B cell (primary cell): ENCODE measurements around the gene MAPK8. TPM values are rescaled to one million over a fixed set of nuclear protein-coding genes. Genes with fewer than 3 reads are reported as not detected.

Experiments used
- ATAC-seq: fragments of 200-7000 bp; cut with Tn5 transposase; one replicate; pipeline ENCODE4 v1.10.0; 2021; ENCODE audit warnings: low read depth, mild to moderate bottlenecking, moderate number of reproducible peaks, moderate library complexity
- CTCF ChIA-PET: fragments of 350-600 bp; sonication (Branson Sonifier 250); formaldehyde crosslinking; loops from one replicate; lab custom pipeline; 2021; ENCODE audit warnings: antibody characterized with exemption, inconsistent platforms; lab: Charles Lee
- POLR2A ChIA-PET: fragments of 350-600 bp; sonication (Branson Sonifier 250); formaldehyde crosslinking; loops from one replicate; lab custom pipeline; 2021; ENCODE audit warnings: antibody characterized with exemption; lab: Charles Lee
- DNase-seq: peaks from one replicate; pipeline ENCODE4 v3.0.0; 2013
- H2AFZ ChIP-seq: 2 replicates; pipeline ENCODE4 v1.6.1; 2012; ENCODE audit warnings: mild to moderate bottlenecking, low read depth, low read length; ENCODE audit not compliant: insufficient read depth, poor library complexity, severe bottlenecking
- H3K27ac ChIP-seq, 2 donors: 1 replicate in 1 of 2; 2 replicates in 1 of 2; pipeline ENCODE4 v1.5.1; 2012 to 2013; ENCODE audit warnings: low read length in 2 of 2, mild to moderate bottlenecking in 2 of 2, moderate library complexity in 1 of 2
- H3K27me3 ChIP-seq, 4 experiments: fragments of 200-600 bp in 1 of 4; sonication (generic) in 1 of 4; replicated peaks in 1 of 4; 1 replicate in 2 of 4; 2 replicates in 2 of 4; pipeline versions ENCODE4 v1.6.1 to v1.7.0; 2013 to 2016; ENCODE audit warnings: low read length in 3 of 4, mild to moderate bottlenecking in 2 of 4, mixed read lengths in 1 of 4, moderate library complexity in 1 of 4; ENCODE audit not compliant: insufficient read depth in 4 of 4, control insufficient read depth in 3 of 4; ENCODE audit errors: control extremely low read depth in 1 of 4
- H3K36me3 ChIP-seq, 2 experiments: replicated peaks in 1 of 2; 1 replicate in 1 of 2; 2 replicates in 1 of 2; pipeline versions ENCODE4 v1.6.1 to v1.7.1; 2013; ENCODE audit warnings: low read length in 1 of 2; ENCODE audit not compliant: insufficient read depth in 2 of 2, control insufficient read depth in 1 of 2; ENCODE audit errors: control extremely low read depth in 1 of 2, extremely low read depth in 1 of 2
- H3K4me1 ChIP-seq, 2 donors: fragments of 200-600 bp in 1 of 2; sonication (generic) in 1 of 2; 1 replicate in 1 of 2; 2 replicates in 1 of 2; pipeline versions ENCODE4 v1.5.1 to v1.6.1; 2013 to 2017; ENCODE audit warnings: low read length in 2 of 2; ENCODE audit not compliant: control insufficient read depth in 2 of 2, insufficient read depth in 2 of 2
- H3K4me2 ChIP-seq: replicated peaks from 2 replicates; pipeline ENCODE3; 2012; ENCODE audit warnings: mild to moderate bottlenecking, low read depth, low read length; ENCODE audit not compliant: poor library complexity, severe bottlenecking
- H3K4me3 ChIP-seq, 5 experiments: fragments of 200-600 bp in 1 of 5; sonication (generic) in 1 of 5; 1 replicate in 3 of 5; 2 replicates in 2 of 5; pipeline versions ENCODE4 v1.5.1 to v1.7.0; 2011 to 2016; ENCODE audit warnings: low read length in 4 of 5, mild to moderate bottlenecking in 4 of 5, low read depth in 2 of 5, control low read depth in 1 of 5, moderate library complexity in 1 of 5; ENCODE audit not compliant: insufficient read depth in 1 of 5; ENCODE audit errors: control extremely low read depth in 1 of 5, extremely low read depth in 1 of 5
- H3K79me2 ChIP-seq: fragments of 200-600 bp; sonication (generic); one replicate; pipeline ENCODE4 v1.6.0; 2016; ENCODE audit warnings: low read length; ENCODE audit not compliant: control insufficient read depth, insufficient read depth
- H3K9ac ChIP-seq: fragments of 200-600 bp; sonication (generic); 2 replicates; pipeline ENCODE4 v1.6.1; 2017; ENCODE audit warnings: mild to moderate bottlenecking, low read length, moderate library complexity
- H3K9me3 ChIP-seq, 3 donors: one replicate each; pipeline versions ENCODE4 v1.6.1 to v1.7.1; 2013; ENCODE audit warnings: low read length in 2 of 3; ENCODE audit not compliant: control insufficient read depth in 2 of 3, insufficient read depth in 1 of 3; ENCODE audit errors: control extremely low read depth in 1 of 3
- H4K20me1 ChIP-seq: 2 replicates; pipeline ENCODE4 v1.6.0; 2012; ENCODE audit warnings: mild to moderate bottlenecking, low read length; ENCODE audit not compliant: insufficient read depth, control insufficient read depth, poor library complexity, severe bottlenecking
- H3K27ac Mint-ChIP-seq: one replicate; pipeline ENCODE4 v1.8.0; 2021; ENCODE audit warnings: mixed read lengths
- H3K27me3 Mint-ChIP-seq: one replicate; pipeline ENCODE4 v1.8.0; 2021; ENCODE audit warnings: mixed read lengths
- H3K4me1 Mint-ChIP-seq: one replicate; pipeline ENCODE4 v1.8.0; 2021; ENCODE audit warnings: mixed read lengths
- H3K4me3 Mint-ChIP-seq: one replicate; pipeline ENCODE4 v1.8.0; 2021; ENCODE audit warnings: mixed read lengths
- H3K9me3 Mint-ChIP-seq: one replicate; pipeline ENCODE4 v1.8.0; 2022; ENCODE audit warnings: mixed read lengths; ENCODE audit not compliant: insufficient read depth
- EZH2 ChIP-seq: IDR thresholded peaks from 2 replicates; pipeline ENCODE4 v1.6.1; 2012; ENCODE audit warnings: borderline replicate concordance, low read depth, mild to moderate bottlenecking, moderate library complexity, low read length; ENCODE audit not compliant: insufficient read depth, poor library complexity, severe bottlenecking
- WGBS: methylation state at CpG from one replicate; pipeline ENCODE4 v1.1.5; 2013; ENCODE audit warnings: missing lambda C conversion rate; ENCODE audit not compliant: insufficient coverage; 5-methylcytosine and 5-hydroxymethylcytosine counted together
- intact Hi-C: fragments of 100-400 bp; cut with micrococcal nuclease; formaldehyde crosslinking; loops from one replicate; pipeline ENCODE4 v1.10.0; 2022
- polyA plus RNA-seq: library from polyadenylated mRNA; depleted of rRNA; stranded (reverse); fragments of >200 nt; gene quantifications from 2 replicates; pipeline ENCODE4 v1.2.3, GENCODE V29; 2012
- total RNA-seq, 2 donors: library from RNA; stranded (reverse); fragments of 120-200 nt in 1 of 2; gene quantifications; 1 replicate in 1 of 2; 2 replicates in 1 of 2; pipeline versions ENCODE4 v1.2.3 to v1.2.4, GENCODE V29; 2013 to 2022
- TF ChIP-seq, protein P1 (sequence below): fragments of 200-600 bp; IDR thresholded peaks from one replicate; pipeline ENCODE4 v1.8.0; 2022; ENCODE audit warnings: antibody characterized with exemption, mild to moderate bottlenecking

The MAPK8 gene
- total and polyA plus RNA-seq, 2 donors (not counting 1 experiment from before 2014, with no cell fraction given) = 13.7 to 40.0 TPM

DNA sequence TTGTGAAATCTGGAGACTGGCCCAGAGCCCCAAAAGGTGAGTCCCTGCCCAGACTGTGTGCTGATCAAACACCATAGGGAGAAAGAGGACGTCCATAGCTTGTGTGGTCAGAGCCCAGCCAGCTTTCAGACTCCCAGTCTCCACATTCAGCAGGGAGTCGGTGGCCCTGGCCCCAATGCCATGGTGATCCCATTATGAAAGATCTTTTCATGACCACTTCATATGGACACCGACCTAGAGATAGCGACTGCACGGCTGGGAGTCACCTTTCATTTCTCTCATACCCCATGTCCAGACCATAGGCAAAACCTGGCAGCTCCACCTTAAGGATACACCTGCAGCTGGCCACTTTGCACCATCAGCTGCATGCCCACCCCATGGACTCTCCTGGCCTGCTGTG is 172.0 kb downstream of the MAPK8 start:
- Histone ChIP-seq H3K9me3 (peaks cover 0 to 8% (median 0%) of the 10 kb centered on the region in 3 donors), H3K4me1 (no peaks in the 10 kb centered on the region), H3K4me2 (no peak overlapping the region), H3K27me3 (peaks cover 0 to 5% (median 0%) of the 10 kb centered on the region in 4 experiments), H3K27ac (no peak overlapping the region), H4K20me1 (no peaks in the 10 kb centered on the region), H3K36me3 (no peaks in the 10 kb centered on the region), H3K4me3 (no peak overlapping the region), H3K79me2 (no peaks in the 10 kb centered on the region), H3K9ac (no peak overlapping the region), H2AFZ (no peak overlapping the region)
- H3K4me1 Mint-ChIP-seq = no peaks in the 10 kb centered on the region
- no peak overlapping the region for H3K27ac Mint-ChIP-seq
- POLR2A ChIA-PET = no interaction called here
- DNase-seq (no peak), ATAC-seq (no peak)
- H3K4me3 Mint-ChIP-seq = no peak overlapping the region
- CTCF ChIA-PET = no interaction called here
- WGBS = 88% methylated on average over 5 of the region's 5 CpGs
- H3K9me3 Mint-ChIP-seq = no peaks in the 10 kb centered on the region
- intact Hi-C loops = no loop called here
- peaks cover 34% of the 10 kb centered on the region for H3K27me3 Mint-ChIP-seq
- TF ChIP-seq, protein P1, sequence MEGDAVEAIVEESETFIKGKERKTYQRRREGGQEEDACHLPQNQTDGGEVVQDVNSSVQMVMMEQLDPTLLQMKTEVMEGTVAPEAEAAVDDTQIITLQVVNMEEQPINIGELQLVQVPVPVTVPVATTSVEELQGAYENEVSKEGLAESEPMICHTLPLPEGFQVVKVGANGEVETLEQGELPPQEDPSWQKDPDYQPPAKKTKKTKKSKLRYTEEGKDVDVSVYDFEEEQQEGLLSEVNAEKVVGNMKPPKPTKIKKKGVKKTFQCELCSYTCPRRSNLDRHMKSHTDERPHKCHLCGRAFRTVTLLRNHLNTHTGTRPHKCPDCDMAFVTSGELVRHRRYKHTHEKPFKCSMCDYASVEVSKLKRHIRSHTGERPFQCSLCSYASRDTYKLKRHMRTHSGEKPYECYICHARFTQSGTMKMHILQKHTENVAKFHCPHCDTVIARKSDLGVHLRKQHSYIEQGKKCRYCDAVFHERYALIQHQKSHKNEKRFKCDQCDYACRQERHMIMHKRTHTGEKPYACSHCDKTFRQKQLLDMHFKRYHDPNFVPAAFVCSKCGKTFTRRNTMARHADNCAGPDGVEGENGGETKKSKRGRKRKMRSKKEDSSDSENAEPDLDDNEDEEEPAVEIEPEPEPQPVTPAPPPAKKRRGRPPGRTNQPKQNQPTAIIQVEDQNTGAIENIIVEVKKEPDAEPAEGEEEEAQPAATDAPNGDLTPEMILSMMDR = no peak
- no peak for TF ChIP-seq EZH2

DNA sequence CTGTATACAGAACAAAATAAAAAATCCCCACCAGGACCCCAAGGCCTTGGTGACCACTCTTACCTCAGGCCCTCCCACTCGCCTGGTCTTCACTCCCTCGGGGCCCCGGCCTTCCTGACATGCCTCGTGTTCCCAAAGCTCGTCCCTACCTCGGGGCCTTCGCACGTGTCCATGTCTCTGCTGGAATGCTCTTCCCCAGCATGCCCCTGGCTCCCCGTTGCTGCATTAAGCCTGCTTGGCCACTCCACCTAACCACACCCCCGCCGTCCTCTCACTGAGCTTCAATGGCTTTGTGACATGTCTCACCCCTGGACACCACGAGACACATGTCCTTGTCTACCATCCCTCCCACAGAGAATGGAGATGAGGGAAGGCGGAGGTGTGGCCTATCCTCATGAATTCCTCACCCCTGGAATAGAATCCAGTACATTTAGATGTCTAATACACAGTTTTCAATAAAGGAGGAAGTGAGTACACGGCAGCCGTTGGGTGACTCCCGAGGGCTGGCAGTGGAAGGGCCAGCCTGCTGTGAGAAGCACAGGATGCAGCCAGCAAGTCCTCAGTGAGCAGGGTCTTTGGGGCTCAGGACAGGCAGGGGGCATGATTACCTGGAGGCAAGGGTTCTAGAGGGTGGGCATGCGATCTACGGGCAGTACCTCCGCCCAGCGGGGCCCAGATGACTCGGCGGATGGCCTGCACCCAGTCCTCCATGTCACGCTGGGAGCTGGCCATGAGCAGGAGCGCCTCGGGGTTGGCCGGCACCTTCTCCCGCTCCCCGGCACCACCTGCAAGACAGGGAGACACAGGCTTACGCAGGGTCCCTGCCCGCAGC is 172.7 kb downstream of the MAPK8 start:
- no peaks in the 10 kb centered on the region for H3K4me1 ChIP-seq
- Mint-ChIP-seq H3K9me3 (no peaks in the 10 kb centered on the region), H3K4me1 (no peaks in the 10 kb centered on the region), H3K27ac (no peak overlapping the region), H3K27me3 (peaks cover 40% of the 10 kb centered on the region), H3K4me3 (no peak overlapping the region)
- ChIA-PET POLR2A (no interaction called here), CTCF (no interaction called here)
- peaks cover 0 to 5% (median 0%) of the 10 kb centered on the region in 4 experiments for H3K27me3 ChIP-seq
- no peaks in the 10 kb centered on the region for H4K20me1 ChIP-seq
- no peaks in the 10 kb centered on the region for H3K79me2 ChIP-seq
- H3K27ac ChIP-seq = no peak overlapping the region
- no peak for ATAC-seq
- no peak for DNase-seq
- H2AFZ ChIP-seq = no peak overlapping the region
- no peak overlapping the region for H3K9ac ChIP-seq
- H3K36me3 ChIP-seq = no peaks in the 10 kb centered on the region
- no peak overlapping the region for H3K4me2 ChIP-seq
- 72% methylated on average over 26 of the region's 30 CpGs for WGBS
- no peak overlapping the region for H3K4me3 ChIP-seq
- TF ChIP-seq, protein P1 = no peak
- TF ChIP-seq EZH2 = no peak
- intact Hi-C loops = no loop called here
- H3K9me3 ChIP-seq = peaks cover 0 to 8% (median 0%) of the 10 kb centered on the region in 3 donors
